ENCODE data around the gene CAV2. TPM values are rescaled to one million over a fixed set of nuclear protein-coding genes. Genes with fewer than 3 reads are reported as not detected.

The CAV2 gene
- total and polyA plus RNA-seq, 12 donors = 56.3 to 277 (median 224) TPM

DNA sequence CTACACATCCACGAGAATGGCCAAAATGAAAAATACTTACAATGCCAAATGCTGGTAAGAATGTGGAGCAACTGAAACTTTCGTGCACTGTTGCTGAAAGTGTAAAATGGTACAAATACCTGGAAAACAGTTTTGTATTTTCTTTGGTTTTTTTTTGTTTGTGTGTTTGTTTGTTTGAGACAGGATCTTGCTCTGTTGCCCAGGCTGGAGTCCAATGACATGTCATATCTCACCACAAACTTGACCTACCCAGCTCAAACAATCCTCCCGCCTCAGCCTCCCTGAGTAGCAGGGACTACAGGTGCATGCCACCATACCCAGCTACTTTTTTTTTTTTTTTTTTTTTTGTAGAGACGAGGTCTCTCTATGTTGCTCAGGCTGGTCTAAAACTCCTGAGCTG lies 35.6 kb upstream of the CAV2 start:
- H3K27ac ChIP-seq = no peak overlapping the region
- WGBS, 2 donors = 93 to 98% methylated on average over 4 of the region's 4 CpGs
- intact Hi-C loops (cut with DNase I) = no loop called here
- DNase-seq (no peak), ATAC-seq (no peak)
- H3K36me3 ChIP-seq = no peaks in the 10 kb centered on the region
- peaks cover 0 to 32% (median 15%) of the 10 kb centered on the region in 9 donors for H3K4me1 ChIP-seq
- no peak overlapping the region for H3K4me3 ChIP-seq
- no peaks in the 10 kb centered on the region for H3K27me3 ChIP-seq
- TF ChIP-seq CTCF (IDR thresholded peaks at IDR 0.05) = no peak
- no peaks in the 10 kb centered on the region for H3K9me3 ChIP-seq

GRCh38 chr7:116464375-116464774 lies 35.2 kb upstream of the CAV2 start:
- no peak for DNase-seq
- ATAC-seq = no peak
- H3K4me1 ChIP-seq = peaks cover 0 to 34% (median 14%) of the 10 kb centered on the region in 9 donors
- H3K27me3 ChIP-seq = no peaks in the 10 kb centered on the region
- TF ChIP-seq CTCF (IDR thresholded peaks at IDR 0.05) = no peak
- WGBS, 2 donors = 95 to 96% methylated on average over 4 of the region's 4 CpGs
- H3K27ac ChIP-seq = no peak overlapping the region
- intact Hi-C loops (cut with DNase I) = no loop called here
- no peak overlapping the region for H3K4me3 ChIP-seq
- H3K9me3 ChIP-seq = no peaks in the 10 kb centered on the region
- H3K36me3 ChIP-seq = no peaks in the 10 kb centered on the region

DNA sequence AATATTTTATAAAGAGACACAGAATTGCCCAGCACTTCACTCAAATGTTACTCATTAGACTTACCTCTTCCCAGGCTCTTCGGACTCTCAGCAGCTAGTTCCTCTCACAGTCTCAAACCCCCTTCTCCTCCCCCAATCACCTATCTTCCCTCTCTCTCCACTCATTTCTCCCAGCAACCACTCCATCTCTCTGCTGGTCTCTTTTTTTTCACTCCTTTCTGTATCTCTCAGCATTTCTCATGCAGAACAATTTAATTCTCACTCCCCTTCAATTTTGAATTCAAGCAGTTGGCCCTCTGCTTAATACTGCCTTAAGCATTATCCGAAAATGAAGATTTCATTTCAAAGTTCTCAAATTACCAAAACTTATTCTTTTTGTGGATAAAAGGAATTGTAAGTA lies 34.4 kb upstream of the CAV2 start:
- no peaks in the 10 kb centered on the region for H3K27me3 ChIP-seq
- no peak for TF ChIP-seq CTCF (IDR thresholded peaks at IDR 0.05)
- H3K36me3 ChIP-seq = no peaks in the 10 kb centered on the region
- no peak for DNase-seq
- intact Hi-C loops (cut with DNase I) = no loop called here
- WGBS, 2 donors = 94 to 95% methylated on average over 2 of the region's 2 CpGs
- H3K4me1 ChIP-seq = peaks cover 0 to 30% (median 11%) of the 10 kb centered on the region in 9 donors
- H3K27ac ChIP-seq = no peak overlapping the region
- no peak overlapping the region for H3K4me3 ChIP-seq
- ATAC-seq = no peak
- H3K9me3 ChIP-seq = no peaks in the 10 kb centered on the region

DNA sequence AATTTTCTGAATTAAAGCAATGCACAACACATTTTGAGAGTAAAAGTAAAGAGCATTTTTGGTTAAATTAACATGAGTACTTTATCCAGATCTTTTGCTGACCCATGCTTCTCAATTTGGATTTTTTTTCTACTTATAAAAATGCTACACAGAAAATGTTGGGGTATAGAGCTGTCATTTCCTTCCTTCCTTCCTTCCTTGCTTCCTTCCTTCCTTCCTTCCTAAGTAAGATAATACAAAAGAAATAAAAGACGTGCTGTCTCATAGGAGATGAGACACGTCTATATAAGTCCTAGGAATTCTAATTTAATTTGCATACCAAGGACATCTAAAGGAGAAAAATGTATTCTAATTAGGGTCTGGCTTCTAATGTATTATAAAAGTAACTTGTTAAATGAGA lies 31.0 kb upstream of the CAV2 start:
- DNase-seq (no peak), ATAC-seq (no peak)
- TF ChIP-seq CTCF (IDR thresholded peaks at IDR 0.05) = no peak
- Histone ChIP-seq H3K4me1 (peaks cover 0 to 30% (median 11%) of the 10 kb centered on the region in 9 donors), H3K27ac (no peak overlapping the region), H3K4me3 (no peak overlapping the region), H3K27me3 (no peaks in the 10 kb centered on the region), H3K9me3 (peaks cover 0 to 3% (median 0%) of the 10 kb centered on the region in 11 donors), H3K36me3 (no peaks in the 10 kb centered on the region)
- intact Hi-C loops (cut with DNase I) = no loop called here
- 63 to 70% methylated on average over 2 of the region's 2 CpGs for WGBS, 2 donors

Measured in heart right ventricle (tissue), 16 donors.